ENCODE measurements around the gene MS4A8.
"Not testable (repeated sequence)": the region's sequence is repeated elsewhere in the genome, so short reads cannot be mapped to it uniquely, and the experiment has no call there.

The MS4A8 gene

GRCh38 chr11:60725592-60725991 lies 26.2 kb downstream of the MS4A8 start:
- DNase-seq (ENCODE audit: low read depth) = no peak

GRCh38 chr11:60731586-60731985 lies 32.2 kb downstream of the MS4A8 start:
- DNase-seq (ENCODE audit: low read depth) = no peak

GRCh38 chr11:60734279-60734678 lies 34.9 kb downstream of the MS4A8 start:
- no peak for DNase-seq (ENCODE audit: low read depth)

- no peak for DNase-seq (ENCODE audit: low read depth)
These were observed 39.7 kb downstream of the MS4A8 start for GRCh38 chr11:60739114-60739513.

GRCh38 chr11:60740573-60740972 lies 41.2 kb downstream of the MS4A8 start:
- no peak for DNase-seq (ENCODE audit: low read depth)

- DNase-seq (ENCODE audit: low read depth) = no peak
These were observed 42.0 kb downstream of the MS4A8 start for GRCh38 chr11:60741421-60741820.

- DNase-seq (ENCODE audit: low read depth) = no peak
These were observed 43.6 kb downstream of the MS4A8 start for GRCh38 chr11:60743058-60743457.

- DNase-seq (ENCODE audit: low read depth) = no peak
These were observed 44.7 kb downstream of the MS4A8 start for GRCh38 chr11:60744114-60744513.

- no peak for DNase-seq (ENCODE audit: low read depth)
These were observed 48.0 kb downstream of the MS4A8 start for GRCh38 chr11:60747359-60747873.

GRCh38 chr11:60748225-60748624 lies 48.8 kb downstream of the MS4A8 start:
- DNase-seq (ENCODE audit: low read depth) = no peak

- DNase-seq (ENCODE audit: low read depth) = no peak
These were observed 49.4 kb downstream of the MS4A8 start for GRCh38 chr11:60748821-60749220.

- DNase-seq (ENCODE audit: low read depth) = no peak
These were observed 51.5 kb downstream of the MS4A8 start for GRCh38 chr11:60750911-60751310.

GRCh38 chr11:60753309-60753708 lies 53.9 kb downstream of the MS4A8 start:
- DNase-seq (ENCODE audit: low read depth) = no peak

GRCh38 chr11:60754887-60755286 lies 55.5 kb downstream of the MS4A8 start:
- no peak for DNase-seq (ENCODE audit: low read depth)

- no peak for DNase-seq (ENCODE audit: low read depth)
These were observed 57.1 kb downstream of the MS4A8 start, which contains the start of gene MS4A15 for GRCh38 chr11:60756307-60757032. Gene MS4A15, plus strand, starts transcription at chr11:60756867. Its CDS starts 6,867 bp downstream, at chr11:60763734.

- DNase-seq (ENCODE audit: low read depth) = no peak
These were observed 57.9 kb downstream of the MS4A8 start for GRCh38 chr11:60757231-60757800.

GRCh38 chr11:60758671-60759070 lies 59.3 kb downstream of the MS4A8 start:
- DNase-seq (ENCODE audit: low read depth) = not testable (repeated sequence)

- DNase-seq (ENCODE audit: low read depth) = not testable (repeated sequence)
These were observed 60.2 kb downstream of the MS4A8 start for GRCh38 chr11:60759438-60760225.

- DNase-seq (ENCODE audit: low read depth) = no peak
These were observed 62.2 kb downstream of the MS4A8 start for GRCh38 chr11:60761436-60762190.

GRCh38 chr11:60762851-60763691 lies 63.7 kb downstream of the MS4A8 start:
- no peak for DNase-seq (ENCODE audit: low read depth)

Measured in stimulated activated CD8-positive, alpha-beta memory T cell treated with anti-CD3 and anti-CD28 coated beads, Interleukin-15, amount 100 ng/mL, for 24 hours (primary cell).